ENCODE measurements around the gene RANGRF.
"Not testable (repeated sequence)": the region's sequence is repeated elsewhere in the genome, so short reads cannot be mapped to it uniquely, and the experiment has no call there.

Gene RANGRF, protein sequence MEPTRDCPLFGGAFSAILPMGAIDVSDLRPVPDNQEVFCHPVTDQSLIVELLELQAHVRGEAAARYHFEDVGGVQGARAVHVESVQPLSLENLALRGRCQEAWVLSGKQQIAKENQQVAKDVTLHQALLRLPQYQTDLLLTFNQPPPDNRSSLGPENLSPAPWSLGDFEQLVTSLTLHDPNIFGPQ

DNA sequence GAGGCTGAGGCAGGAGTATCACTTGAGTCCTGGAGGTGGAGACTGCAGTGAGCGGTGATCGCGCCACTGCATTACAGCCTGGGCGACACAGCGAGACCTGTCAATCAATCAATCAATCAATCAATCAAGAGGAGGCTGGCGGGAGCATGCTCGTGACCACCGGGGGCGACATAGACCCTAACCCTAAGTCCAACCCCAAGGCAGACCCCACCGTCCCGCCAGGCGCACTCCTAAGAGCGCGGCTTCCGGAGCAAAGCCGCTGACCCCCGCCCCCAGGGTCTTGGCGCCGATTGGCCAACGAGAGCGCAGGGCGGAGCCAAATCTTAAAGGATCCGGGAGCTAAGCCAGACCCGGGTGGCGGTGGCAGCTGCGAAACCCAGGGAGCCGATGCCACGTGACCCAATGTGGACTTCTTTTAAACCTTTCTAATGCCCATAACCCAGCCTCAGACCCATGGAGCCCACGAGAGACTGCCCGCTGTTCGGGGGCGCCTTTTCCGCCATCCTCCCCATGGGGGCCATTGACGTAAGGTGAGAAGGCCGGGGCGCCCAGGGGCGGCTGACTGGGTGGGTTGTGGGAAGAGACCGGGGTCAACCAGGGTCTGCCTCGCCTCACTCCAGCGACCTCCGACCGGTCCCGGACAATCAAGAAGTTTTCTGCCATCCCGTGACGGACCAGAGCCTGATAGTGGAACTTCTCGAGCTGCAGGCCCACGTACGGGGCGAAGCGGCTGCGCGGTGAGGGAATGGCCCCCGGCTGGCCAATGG lies at the start of gene RANGRF:
RANGRF (plus strand) TSS at position 335 of the 767 bp plus-strand sequence; CDS start at position 454, 119 bp downstream.
- peak; percentile 65 for DNase-seq

DNA sequence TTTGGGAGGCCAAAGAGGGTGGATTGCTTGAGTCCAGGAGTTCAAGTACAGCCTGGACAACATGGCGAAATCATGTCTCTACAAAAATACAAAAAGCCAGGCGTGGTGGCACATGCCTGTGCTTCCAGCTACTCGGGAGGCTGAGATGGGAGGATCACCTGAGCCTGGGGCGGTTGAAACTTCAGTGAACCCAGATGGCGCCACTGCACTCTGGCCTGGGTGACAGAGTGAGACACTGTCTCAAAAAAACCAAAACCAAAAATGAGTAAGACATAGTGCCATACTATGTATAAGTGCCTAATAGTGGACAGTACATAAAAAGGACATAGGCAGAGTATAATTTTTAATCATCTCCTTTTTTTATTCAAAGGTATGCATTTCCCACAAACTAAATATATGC lies 44.6 kb upstream of the RANGRF start:
- no peak for DNase-seq

GRCh38 chr17:8244768-8245167 lies 43.7 kb upstream of the RANGRF start:
- no peak for DNase-seq

DNA sequence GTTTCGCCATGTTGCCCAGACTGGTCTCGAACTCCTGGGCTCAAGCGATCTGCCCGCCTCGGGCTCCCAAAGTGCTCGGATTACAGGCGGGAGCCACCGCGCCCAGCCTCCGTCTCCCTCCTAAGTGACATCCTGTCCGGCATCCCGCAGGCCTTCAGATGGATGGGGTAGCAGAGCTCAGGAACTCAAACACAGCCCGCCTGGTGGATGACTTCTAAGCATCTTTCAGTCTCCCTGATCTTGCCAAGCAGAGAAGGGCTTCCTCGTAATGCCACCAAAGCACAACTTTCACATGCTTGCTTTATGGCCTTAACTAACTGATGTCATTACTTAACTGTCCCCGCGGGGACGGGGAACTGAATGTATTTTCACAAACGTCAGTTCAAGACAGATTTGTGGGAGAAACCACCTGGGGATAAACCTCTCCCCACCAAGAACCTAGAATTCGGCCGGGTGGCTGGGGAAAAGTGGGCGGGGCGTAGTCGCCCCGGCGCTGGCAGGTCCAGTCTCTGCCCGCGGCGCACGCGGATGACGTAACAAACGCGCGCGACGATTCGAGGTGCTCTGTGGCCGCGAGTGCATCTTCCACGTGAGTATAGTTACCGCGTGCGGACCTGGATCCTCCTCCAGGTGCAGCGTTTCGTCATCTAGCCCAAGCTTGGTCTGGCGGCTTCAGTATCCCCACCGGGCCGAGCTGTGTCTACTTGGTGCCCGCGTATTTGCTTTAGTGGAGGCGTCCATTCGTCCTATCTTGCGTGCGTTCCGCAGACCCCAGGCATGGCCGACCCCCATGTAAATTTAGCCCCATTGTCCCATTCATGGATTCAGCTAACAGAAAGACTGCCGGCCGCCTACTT lies 39.5 kb upstream of the RANGRF start, which contains the start of gene PFAS:
PFAS (plus strand) TSS at position 539 of the 857 bp plus-strand sequence. CDS start 4,649 bp downstream, outside the sequence.
- peak; percentile 80 to 83 for DNase-seq

- no peak for DNase-seq
Measured at GRCh38 chr17:8249621-8250500, 38.6 kb upstream of the RANGRF start.

DNA sequence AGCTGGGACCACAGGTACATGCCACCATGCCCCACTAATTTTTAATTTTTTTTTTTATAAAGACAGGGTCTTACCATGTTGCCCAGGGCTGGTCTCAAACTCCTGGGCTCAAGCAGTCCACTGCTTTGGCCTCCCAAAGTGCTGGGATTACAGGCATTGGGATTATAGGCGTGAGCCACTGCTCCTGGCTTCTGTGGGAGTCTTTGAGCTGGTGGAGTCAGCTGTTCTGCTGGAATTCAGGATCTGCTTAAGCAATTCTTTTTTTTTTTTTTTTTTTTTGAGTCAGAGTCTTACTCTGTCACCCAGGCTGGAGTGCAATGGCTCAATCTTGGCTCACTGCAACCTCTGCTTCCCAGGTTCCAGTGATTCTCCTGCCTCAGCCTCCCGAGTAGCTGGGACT lies 37.1 kb upstream of the RANGRF start:
- not testable (repeated sequence) for DNase-seq

GRCh38 chr17:8253801-8254200 lies 34.7 kb upstream of the RANGRF start:
- no peak for DNase-seq

GRCh38 chr17:8254881-8255280 lies 33.6 kb upstream of the RANGRF start:
- no peak for DNase-seq

DNA sequence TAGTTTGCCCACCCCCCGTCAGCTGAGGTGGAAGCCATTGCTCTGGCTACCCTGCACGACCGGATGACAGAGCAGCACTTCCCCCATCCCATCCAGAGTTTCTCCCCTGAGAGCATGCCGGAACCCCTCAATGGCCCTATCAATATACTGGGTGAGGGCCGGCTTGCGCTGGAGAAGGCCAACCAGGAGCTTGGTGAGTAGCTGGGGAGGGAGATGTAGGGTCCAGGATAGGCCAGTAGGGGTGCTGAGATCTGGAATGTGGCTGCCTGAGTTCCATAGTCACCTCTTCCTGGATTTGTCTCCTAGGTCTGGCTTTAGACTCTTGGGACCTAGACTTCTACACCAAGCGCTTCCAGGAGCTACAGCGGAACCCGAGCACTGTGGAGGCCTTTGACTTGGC lies 33.0 kb upstream of the RANGRF start:
- no peak for DNase-seq

DNA sequence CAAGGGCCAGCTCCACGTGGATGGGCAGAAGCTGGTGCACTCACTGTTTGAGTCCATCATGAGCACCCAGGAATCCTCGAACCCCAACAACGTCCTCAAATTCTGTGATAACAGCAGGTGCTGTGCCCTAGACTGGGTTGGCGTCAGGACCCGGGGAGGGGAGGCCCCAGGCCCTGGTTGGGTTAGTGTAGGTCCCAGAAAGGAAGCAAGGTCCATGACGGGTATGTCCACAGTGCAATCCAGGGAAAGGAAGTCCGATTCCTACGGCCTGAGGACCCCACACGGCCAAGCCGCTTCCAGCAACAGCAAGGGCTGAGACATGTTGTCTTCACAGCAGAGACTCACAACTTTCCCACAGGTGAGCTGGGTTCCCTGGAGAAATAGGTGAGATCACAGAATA lies 32.2 kb upstream of the RANGRF start:
- DNase-seq, result no peak

DNA sequence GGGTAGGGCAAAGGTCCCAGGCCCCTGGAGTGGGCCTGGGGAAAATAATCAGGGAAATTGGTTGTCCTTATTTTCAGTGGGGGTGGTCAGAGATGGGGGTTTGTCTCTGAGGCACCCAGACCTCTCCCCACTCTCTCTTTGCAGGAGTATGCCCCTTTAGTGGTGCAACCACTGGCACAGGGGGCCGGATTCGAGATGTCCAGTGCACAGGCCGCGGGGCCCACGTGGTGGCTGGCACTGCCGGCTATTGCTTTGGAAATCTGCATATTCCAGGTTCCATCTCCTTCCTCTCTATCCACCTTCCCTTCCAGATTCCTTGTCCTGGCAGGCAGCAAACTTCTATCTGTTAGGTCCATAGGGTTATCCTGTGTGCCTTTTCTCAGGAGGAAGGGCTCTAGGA lies 31.8 kb upstream of the RANGRF start:
- DNase-seq, result no peak

- no peak for DNase-seq
Measured at GRCh38 chr17:8257801-8258200, 30.7 kb upstream of the RANGRF start.

- no peak for DNase-seq
Measured at GRCh38 chr17:8264320-8264719, 24.1 kb upstream of the RANGRF start.

GRCh38 chr17:8264836-8265542 lies 23.5 kb upstream of the RANGRF start:
- no peak for DNase-seq

DNA sequence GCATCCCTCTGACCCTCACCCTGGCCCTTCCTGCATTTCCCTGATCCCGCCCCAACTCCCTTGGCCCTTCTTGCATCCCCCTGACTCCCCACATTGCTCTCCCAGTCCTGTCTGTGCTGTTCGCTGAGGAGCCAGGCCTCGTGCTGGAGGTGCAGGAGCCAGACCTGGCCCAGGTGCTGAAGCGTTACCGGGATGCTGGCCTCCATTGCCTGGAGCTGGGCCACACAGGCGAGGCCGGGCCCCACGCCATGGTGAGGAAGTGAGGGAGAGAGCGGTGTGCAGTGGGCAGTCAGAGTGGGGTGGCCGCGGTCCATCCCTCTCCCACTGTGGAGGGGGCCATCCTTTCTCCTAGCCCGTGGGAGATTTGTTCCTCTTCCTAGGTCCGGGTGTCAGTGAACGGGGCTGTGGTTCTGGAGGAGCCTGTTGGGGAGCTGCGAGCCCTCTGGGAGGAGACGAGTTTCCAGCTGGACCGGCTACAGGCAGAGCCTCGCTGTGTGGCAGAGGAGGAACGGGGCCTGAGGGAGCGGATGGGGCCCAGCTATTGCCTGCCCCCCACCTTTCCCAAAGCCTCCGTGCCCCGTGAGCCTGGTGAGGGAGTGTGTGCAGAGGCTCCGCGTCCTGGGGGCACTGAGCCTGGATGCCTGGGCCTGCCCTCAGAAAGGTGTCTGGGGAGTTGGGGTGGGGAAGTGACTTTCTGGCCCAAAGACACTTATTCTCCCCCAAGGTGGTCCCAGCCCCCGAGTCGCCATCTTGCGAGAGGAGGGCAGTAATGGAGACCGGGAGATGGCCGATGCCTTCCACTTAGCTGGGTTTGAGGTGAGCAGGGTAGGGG lies 21.6 kb upstream of the RANGRF start:
- no peak for DNase-seq

DNA sequence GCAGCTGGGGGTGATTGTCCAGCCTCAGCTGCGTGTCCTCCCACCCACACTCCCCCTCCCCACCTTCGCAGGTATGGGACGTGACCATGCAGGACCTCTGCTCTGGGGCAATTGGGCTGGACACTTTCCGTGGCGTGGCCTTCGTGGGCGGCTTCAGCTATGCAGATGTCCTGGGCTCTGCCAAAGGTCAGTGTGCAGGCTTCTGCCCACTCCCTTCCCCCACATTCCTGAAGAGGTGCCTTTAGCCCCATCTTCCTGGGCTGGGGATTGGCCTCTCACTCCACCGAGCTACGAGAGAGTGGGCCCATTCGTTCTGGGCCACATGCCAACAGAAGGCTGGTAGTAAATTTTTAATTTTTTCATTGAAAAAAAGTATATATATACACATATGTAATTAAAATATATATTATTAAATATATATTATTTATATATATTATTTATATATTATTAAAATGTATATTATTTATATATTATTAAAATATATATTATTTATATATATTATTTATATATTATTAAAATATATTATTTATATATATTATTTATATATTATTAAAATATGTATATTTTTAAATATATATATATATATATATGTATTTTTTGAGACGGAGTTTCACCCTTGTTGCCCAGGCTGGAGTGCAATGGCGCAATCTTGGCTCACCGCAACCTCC lies 20.9 kb upstream of the RANGRF start:
- DNase-seq, result no peak

GRCh38 chr17:8268550-8269298 lies 19.7 kb upstream of the RANGRF start:
- DNase-seq, result no peak

- no peak for DNase-seq
Measured at GRCh38 chr17:8272421-8272820, 16.0 kb upstream of the RANGRF start.

- no peak for DNase-seq
Measured at GRCh38 chr17:8273884-8274444, 14.5 kb upstream of the RANGRF start.
